ENCODE results near the gene FHL3.
A peak's percentile ranks its signal among the peaks of the same experiment; 100 is the strongest.

Gene FHL3

GRCh38 chr1:37951783-37952624, 53.3 kb downstream of the FHL3 start:
- no peak for DNase-seq
- H3K27me3 Mint-ChIP-seq: no peaks in the 10 kb centered on the region
- peak overlapping the region; percentile 22 for H3K27ac Mint-ChIP-seq
- peak; percentile 30 for ATAC-seq
- no peak overlapping the region for H3K4me3 Mint-ChIP-seq
- no peaks in the 10 kb centered on the region for H3K9me3 Mint-ChIP-seq
- peaks cover 18% of the 10 kb centered on the region for H3K4me1 Mint-ChIP-seq
- H3K36me3 Mint-ChIP-seq (ENCODE audit: low read depth): peaks cover 3% of the 10 kb centered on the region

GRCh38 chr1:37951041-37951782, 54.1 kb downstream of the FHL3 start:
- DNase-seq: no peak
- Mint-ChIP-seq H3K9me3 (no peaks in the 10 kb centered on the region), H3K4me1 (peaks cover 25% of the 10 kb centered on the region), H3K36me3 (ENCODE audit: low read depth) (peaks cover 1% of the 10 kb centered on the region), H3K27ac (no peak overlapping the region), H3K27me3 (no peaks in the 10 kb centered on the region), H3K4me3 (no peak overlapping the region)
- no peak for ATAC-seq

DNA sequence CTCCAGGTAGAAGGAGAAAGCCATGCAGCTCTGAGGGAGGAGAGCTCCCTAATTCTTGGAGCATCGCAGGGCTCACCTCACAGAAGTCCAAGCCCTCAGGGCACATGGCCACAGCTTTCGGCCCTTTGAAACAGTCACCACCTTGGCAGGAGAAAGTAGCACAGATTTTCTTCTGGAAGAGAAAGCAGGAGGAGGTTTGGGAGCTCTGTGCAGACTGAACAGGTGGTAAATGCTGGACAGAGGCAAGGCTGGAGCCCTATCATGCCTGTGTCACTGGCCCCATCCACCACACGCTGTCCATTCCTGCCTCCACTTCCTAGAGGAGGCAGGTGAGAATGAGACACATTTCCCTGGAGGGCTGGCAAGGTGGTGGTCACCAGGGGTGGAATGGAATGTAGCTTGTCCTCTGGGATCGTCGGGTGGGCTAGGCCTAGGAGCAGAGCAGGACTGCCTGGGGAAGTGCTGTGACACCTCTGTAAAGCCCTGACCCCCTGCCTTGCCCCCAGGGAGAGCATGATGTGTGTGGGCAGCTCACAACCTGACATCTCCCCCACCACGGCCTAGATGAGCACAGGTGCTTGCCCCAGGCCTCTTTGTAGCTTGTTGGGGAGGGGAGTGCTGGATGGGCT, 55.7 kb downstream of the FHL3 start:
- DNase-seq (no peak), ATAC-seq (no peak)
- Mint-ChIP-seq H3K27me3 (no peaks in the 10 kb centered on the region), H3K9me3 (no peaks in the 10 kb centered on the region), H3K4me3 (no peak overlapping the region), H3K36me3 (ENCODE audit: low read depth) (no peaks in the 10 kb centered on the region), H3K27ac (no peak overlapping the region), H3K4me1 (peaks cover 25% of the 10 kb centered on the region)

DNA sequence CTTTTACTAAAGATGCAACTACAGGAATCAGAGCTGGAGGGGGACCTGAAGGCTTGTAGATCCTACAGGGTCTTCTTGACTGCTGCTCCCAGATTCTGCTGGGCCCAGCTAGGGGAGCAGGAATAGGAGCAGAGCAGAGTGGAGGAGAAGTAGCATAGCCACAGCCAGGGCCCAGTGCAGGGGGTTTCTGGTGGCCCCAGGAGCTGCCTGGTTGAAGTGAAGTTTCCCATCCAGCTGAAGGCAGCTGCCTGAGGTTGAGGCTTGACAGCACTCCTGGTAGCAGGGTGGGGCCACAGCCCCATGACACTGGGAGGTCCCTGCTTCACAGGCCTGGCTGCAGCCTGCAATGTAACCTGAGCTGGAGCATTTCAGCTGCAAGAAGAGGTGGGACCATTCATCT, 56.5 kb downstream of the FHL3 start:
- no peak overlapping the region for H3K4me3 Mint-ChIP-seq
- H3K27me3 Mint-ChIP-seq: no peaks in the 10 kb centered on the region
- no peaks in the 10 kb centered on the region for H3K9me3 Mint-ChIP-seq
- H3K27ac Mint-ChIP-seq: no peak overlapping the region
- DNase-seq: no peak
- no peaks in the 10 kb centered on the region for H3K36me3 Mint-ChIP-seq (ENCODE audit: low read depth)
- no peak for ATAC-seq
- peaks cover 25% of the 10 kb centered on the region for H3K4me1 Mint-ChIP-seq

DNA sequence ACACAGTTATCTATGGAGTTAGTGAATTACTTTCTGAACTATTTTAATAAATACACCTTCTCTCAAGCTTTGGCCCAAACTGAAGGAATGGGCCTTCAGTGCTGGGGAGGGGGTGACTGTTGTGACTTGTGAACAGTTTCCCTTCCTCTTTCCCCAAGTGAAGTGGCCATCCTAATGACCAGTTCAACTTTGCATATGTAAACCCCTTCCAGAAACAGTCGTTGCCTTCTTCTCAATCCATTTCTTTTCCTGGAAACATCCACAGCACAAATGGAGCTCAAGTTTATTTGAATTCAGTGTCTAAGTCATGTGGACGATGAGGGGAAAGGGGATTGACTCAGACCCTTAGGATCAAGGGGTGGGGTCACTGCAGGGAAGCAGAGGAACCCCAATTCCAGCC, 57.1 kb downstream of the FHL3 start:
- ATAC-seq: no peak
- Mint-ChIP-seq H3K27me3 (no peaks in the 10 kb centered on the region), H3K36me3 (ENCODE audit: low read depth) (no peaks in the 10 kb centered on the region), H3K4me1 (peaks cover 25% of the 10 kb centered on the region), H3K27ac (peak overlapping the region; percentile 23), H3K9me3 (no peaks in the 10 kb centered on the region), H3K4me3 (no peak overlapping the region)
- DNase-seq: no peak

- Mint-ChIP-seq H3K36me3 (ENCODE audit: low read depth) (no peaks in the 10 kb centered on the region), H3K4me3 (peak overlapping the region; percentile 95), H3K9me3 (no peaks in the 10 kb centered on the region), H3K27me3 (no peaks in the 10 kb centered on the region), H3K4me1 (peaks cover 24% of the 10 kb centered on the region), H3K27ac (peak overlapping the region; percentile 99)
- no peak for ATAC-seq
- no peak for DNase-seq
These were observed 58.0 kb downstream of the FHL3 start for GRCh38 chr1:37947364-37947763.

All from activated naive CD8-positive, alpha-beta T cell treated with anti-CD3 and anti-CD28 coated beads, Interleukin-2, amount 50 U/mL, for 24 hours (primary cell).